HG03175 (cell line): ENCODE measurements around the gene NGEF.

ENCODE experiments used
- ATAC-seq: cut with Tn5 transposase; IDR thresholded peaks from one replicate; pipeline ENCODE4 v1.9.1; 2021; ENCODE audit warnings: mild to moderate bottlenecking, moderate library complexity; ENCODE audit not compliant: unreplicated experiment

NGEF gene

DNA sequence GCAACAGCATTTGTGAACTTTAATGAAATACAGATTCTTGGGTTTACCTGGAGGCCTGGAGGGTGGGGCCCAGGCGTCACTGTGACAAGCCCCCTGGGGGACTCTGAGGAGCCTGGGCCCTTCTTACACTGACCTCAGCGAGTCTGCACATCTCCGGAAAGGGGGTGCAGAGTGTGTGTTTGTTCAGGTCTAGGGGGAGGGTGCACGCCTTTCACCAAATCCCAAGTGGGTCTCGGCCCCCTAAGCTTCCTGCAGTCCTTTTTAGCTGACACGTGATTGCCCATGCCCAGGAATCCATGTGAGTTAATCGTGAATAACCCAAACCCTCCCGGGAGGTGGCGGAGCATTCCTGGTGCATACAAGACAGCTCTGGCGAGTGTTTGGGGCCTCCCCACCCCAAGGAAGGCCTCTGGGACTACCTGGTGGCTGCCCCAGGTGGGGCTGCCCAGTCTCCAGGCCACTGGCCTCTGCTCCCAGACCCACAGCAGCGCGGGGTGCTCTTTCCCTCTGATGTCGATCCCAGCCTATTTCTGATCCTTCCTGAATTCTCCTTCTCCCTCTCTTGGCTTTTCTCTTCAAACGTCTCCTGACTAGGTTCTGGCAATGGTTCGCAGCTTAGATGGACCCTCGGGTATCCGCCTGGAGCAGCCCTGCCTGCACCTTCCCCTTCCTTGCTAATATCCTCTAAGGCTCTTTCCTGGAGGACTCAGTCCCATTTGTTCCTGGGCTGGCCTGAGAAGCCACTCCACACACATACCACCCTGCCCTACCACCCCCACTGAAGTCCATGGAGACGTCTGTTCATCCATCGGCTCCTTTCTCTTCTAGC lies 10.0 kb downstream of the NGEF start:
- no peak for ATAC-seq

DNA sequence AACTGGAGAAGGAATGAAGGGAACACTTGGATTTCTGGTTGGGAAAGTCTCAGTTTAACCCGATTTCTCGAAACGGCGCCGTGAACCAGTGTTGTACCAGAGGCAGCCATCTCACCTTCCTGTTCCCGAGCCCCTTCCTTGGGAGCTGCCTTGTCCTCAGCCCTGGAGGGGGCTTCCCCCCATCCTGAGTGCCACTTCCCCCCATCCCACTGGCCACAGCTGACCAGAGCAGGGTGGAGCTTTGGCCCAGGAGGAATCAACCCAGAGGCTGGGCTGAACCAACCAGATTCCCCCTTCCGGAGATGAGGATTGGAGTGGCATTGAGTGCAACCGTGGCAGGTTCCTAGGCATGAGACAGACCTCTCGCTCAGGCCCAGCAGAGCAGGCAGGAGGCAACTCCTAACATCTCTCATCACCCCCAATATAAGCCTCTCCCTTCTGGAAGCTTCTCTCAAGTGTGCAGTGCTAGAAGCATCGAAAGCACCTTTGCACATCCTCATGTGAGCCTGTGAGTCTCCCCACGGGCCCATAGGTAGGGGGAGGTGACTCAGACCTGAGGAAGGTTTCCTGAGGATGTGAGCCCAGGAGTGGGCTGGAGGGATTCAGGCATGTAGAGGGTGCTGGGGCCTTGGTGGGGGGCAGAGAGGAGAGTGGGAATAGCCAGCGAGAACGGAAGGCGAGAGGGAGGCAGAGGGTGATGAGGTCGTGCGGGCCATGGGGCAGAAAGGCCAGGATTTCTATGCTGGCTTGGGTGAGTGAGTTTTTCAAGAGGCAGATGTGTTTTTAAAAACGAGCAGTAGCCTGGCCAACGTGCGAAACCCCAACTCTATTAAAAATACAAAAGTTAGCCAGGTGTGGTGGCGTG lies 11.9 kb downstream of the NGEF start:
- no peak for ATAC-seq

DNA sequence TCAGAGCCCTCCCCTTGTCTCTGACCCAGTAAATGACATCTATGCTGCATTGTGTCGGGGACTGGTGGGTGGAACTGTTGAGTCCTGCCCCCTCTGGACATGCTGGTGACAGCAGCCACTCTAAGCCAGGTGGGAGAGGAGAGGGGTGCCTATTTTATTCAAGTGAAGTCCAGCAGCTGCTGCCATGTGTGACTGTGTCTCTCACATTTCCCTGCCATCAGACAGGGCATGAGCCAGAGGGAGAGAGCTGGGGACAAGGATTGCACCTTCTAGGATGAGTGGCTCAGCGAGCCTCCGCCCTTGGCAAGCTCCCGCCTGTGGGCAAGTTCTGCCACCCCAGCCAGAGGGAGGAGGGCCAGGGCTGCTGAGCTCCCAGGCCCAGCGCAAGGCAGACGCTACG lies 13.7 kb downstream of the NGEF start:
- ATAC-seq: no peak

DNA sequence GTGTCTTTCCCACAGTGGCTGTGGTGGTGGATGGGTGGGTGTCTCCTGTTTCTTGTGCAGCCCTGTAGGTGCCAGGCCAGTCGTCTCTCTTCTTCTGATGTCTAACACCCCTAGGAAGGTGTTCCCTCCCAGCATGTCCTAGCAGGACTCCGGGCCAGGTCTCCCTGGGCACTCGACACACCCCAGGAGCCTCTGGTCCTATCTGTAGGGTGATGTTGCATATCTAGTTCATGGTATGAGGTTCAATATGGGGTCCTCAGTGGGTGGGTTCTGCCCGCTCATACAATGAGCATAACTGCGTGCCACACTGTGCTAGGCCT lies 14.4 kb downstream of the NGEF start:
- no peak for ATAC-seq

DNA sequence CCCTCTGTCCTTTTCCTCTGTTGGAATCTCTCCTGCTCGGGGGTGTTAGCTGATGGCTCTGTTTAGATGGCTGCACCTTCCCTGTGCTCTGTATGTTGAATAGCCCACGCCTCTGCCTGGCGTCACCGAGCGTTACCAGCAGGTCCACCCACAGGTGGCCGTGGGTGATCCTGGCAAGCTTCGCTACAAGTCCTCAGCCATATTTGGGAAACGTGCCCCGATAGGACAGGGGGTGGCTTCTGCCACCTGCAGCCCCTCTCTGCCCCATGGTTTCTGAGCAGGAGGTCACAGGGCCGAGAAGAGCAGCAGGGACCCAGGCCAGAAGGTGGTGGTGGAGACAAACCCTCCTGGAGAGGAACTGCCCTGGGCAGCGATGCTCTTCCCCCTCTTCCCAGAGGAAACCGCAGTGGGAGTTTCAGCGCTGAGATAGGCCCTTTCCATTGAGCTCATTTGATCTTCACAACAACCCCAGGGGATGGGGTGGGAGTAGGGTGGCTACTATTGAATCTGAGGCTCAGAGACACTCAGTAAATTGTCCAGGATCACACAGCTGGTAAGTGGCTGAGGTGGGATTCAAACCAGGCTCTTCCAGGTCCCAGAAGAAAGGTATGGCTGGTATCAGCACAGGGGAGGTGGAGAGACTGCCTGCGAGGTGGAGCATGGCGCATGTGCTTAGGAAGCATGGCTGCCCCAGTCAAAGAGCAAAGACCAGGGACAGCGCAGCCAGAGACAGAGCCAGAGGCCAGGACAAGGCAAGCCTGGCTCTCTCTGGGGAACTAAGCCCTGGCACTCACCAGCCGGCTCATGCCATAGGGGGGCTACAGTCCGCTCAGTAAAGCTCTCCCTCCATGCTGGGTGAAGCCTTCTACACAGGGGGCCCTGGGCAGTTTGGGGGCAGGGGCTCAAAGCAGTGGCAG lies 15.0 kb downstream of the NGEF start:
- ATAC-seq: no peak

DNA sequence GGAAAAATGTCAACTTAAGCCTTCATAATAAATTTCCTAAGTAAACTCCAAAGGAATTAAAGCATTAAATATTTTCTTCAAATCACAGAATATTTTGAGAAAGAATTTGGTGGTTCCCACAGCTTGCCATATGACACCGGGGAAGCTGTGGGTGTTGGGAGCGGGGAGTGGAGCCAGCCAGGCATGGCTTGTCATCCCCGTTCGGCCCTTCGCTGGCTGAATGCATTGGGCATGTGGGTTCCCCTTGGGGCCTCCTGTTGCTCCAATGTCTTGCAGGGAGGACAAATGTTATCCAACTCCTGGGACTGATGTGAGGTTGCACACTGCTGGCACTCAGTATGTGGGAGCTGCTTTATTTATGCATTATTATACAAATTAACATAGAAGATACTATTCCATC lies 18.6 kb downstream of the NGEF start:
- ATAC-seq: no peak

DNA sequence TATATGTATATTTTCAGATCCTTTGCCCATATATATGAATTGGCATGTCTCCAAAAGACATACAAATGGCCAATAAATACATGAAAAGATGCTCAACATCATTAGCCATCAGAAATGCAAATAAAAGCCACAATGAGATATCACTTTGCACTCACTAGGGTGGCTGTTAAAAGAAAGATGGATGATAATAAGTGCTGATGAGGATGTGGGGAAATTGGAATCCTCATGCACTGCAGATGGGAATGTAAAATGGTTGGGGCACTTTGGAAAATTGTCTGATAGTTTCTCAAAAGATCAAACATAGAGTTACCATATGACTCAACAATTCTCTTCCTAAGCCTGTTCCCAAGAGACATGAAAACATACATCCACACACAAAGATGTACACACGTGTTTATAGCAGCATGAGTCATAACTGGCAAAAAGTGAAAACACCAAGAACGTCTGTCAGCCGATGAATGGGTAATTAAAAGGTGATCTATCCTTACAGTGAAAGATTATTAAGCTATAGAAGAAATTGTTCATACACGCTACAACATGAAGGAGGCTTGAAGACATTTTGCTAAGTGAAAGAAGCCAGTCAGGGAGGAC lies 19.7 kb downstream of the NGEF start:
- ATAC-seq: no peak

DNA sequence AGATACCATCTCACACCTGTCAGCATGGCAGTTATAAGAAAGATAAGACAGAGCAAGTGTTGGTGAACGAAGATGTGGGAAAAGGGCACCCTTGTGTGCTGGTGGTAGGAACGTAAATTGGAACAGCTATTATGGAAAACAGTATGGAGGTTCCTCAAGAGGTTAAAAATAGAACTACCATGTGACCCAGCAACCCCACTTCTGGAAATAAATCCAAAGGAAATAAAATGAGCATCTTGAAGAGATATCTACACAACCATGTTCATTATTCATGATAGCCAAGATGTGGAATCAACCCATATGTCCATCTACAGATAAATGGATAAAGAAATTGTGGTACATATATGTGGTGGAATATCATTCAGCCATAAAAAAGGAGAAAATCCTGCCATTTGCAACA lies 26.9 kb downstream of the NGEF start:
- ATAC-seq: no peak

DNA sequence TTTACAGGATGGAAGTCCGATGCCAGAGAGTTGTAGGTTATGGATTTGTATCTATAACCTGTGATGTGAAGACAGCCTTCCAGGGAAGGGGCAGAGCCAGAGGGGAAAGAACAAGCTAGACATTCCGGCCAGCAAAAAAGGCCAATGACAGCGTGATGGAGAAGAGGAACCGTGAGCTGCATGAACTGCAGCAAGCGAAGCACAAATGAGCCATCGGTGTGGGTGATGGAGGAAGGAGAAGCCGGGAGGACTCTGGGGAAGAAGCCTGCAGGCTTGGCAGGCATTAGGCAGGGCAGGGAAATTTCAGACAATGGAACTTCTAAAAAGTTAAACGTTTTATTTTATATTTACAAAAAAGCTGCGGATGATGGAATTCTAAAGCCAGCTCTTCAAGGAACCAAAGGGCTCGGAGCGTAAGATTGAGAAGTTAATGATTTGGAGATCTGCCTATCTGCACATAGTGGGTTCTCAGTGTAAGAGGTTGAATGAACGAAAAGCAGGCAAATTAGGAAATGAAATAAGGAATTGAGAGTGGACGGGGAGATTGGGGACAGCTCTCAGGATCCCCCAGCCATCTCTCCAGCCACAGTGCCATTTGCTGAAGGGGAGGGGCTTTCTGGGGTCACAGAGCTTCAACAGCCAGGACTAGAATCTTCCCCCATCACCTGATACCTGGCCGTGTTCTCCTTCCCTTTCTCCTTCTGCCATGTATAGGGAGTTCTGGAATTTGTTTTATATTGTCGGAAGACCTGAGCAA lies 28.4 kb downstream of the NGEF start:
- ATAC-seq: no peak

DNA sequence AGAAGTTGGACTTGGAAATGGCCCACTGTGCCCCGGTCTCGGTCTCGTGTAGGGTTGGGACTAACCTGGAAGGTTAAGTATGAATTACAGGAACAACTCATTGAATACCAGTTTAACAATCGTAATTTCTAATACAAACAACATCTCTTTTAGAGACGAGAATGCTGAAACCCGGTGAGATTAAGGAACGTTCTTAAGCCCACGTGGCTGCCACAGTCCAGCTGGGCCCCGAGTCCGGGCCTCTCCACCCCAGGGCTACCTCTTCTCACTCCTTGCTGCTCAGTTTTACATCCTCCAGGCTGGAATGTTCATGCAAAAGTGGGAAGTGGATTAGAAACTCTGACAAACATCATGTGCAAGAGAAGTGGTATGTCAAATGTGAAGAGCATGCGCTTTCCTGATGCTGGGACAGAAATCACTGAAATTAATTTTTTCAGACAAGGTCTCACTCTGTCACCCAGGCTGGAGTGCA lies 29.4 kb downstream of the NGEF start:
- no peak for ATAC-seq

DNA sequence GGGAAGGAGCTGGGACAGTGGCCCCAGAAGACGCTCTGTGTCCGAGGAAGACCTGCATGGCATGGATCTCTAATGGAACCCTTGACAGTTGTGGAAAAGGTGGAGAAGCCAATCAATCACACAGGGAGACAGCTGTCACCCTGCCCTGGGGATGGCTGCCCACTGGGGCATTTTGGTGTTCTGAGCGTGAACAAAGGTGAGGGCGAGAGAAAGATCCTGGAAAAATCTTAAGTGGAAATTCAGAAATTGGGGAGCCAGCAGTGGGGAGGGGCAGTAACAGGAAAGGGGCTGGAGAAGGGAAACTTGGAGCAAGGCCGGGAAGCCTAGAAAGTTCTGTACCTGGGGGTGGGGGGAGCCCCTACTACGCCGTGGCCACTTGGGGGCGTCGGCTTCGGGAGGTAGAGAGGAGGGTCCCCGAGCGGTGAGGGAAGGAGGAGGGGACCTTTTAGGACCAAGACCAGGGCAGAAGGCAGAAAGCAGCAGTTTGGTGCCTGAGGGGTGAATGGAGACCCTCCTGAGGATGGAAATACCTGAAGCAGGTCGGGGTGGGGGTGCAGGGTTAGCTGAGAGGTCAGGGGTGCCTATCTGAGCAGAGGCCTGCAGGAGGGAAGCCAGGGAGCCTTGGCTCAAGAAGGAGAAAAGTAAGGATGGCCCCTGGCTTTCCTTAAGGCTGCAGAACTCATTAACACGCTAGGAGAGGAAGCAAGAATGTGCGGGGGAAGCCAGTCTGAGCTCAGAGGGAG lies 30.0 kb downstream of the NGEF start:
- no peak for ATAC-seq

DNA sequence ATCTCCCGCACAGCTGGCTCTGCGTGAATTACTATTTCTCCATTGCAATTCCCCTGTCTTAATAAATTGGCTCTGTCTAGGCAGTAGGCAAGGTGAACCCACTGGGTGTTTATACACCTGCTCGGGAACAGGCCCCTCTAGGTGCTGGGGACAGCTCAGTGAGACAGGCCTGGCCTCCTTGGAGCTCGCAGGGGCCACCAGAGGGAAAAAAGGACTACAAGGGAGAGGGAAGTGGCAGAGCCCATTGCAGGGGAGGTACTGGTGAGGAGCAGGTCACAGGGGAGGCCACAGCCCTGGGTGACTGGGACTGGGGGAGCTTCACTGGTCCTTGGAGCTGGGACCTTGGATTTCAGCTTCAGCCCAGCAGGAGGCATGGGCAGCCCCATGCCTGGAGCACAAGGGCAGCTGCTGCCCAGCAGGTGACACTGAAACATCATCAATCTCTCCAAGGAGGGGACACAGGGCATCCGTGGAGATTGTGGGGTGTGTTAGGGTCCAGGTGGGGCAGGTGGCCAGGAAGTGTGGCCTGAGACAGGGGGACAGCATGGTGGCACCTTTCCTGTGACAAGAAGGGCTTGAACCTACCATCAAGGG lies 31.2 kb downstream of the NGEF start:
- ATAC-seq: no peak

DNA sequence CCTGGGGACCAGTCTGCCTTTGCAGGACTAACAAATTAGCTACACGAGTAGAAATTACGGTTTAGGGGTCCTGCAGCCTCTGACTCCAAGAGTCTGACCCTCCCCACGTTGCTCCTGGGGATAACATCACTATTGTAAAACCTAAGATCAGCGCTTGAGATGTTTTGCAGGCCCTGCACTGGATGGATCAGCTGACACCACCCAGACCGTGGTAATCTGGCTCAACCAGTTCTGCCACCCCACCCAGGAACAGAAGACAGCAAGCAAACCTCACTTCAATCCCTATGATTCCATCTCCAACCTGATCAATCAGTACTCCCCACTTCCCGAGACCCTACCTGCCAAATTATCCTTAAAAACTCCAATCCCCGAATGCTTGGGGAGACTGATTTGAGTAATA lies 31.7 kb downstream of the NGEF start:
- no peak for ATAC-seq

DNA sequence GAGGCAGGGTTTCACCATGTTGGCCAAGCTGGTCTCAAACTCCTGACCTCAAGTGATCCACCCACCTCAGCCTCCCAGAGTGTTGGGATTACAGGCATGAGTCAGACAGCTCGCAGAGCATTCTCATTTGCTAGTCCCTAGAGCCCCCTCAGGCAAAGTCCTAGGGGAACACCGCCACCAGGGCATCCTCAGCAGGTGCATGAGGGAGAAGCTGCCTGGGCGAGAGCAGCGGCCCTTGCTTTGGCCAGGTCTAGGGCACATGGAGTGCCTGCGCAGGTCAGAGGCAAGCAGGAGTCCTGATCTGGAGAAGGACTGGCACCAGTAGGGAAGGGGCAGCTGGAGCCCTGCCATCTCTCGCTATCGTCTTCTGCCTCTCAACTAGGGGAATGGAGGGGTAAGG lies 32.4 kb downstream of the NGEF start:
- ATAC-seq: no peak

DNA sequence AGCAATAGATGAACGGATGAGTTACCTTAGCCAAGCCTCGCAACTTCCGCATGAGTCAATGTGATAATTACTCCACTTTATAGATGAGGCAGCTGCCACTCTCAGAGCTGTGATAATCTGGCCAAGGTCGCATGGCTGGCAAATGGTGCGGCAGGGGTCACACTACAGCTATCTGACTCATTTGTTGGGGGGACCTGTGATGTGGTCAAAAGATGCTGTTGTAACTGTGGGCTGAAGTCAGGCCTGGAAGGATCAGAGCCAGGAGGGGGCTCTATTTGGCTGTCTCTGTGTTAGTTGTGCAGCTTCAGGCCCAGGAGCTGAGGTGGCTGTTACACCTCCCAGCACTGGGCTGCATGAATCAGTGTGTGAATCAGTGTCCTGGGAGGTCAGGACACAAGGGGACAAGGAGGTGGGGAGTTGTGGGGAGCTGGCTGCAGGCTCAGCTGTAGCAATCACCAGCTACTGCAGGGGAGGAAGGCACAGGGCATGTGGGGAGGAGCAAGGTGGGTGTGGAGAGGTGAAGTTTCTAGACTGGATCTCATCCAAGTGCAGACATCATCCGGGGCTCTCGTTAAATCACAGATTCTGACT lies 33.1 kb downstream of the NGEF start:
- ATAC-seq: no peak

DNA sequence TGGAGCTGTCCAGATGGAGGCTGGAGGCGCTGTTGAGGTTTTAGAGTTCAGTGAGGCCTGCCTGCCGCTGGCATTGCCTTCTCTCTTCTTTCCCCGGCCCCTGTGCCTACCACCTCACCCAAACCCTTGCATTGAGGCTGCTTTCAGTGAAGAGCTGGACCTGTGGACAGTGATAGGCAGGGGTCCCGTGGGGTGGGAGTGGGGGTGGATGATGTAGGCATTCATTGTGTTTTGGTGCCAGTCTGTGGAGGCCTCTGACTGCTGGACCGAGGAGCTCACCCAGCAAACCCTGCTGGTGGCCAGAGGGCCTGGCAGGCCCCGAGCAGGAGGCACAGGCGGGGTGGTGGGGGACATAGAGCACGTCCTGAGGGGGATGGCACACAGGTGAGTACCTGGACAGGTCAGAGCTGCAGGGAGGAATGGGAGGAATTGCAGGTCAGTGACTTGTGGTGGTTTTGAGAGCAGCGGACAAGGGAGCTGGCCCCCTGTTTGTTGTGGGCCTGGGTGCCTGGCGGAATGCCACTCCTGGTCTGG lies 35.6 kb downstream of the NGEF start:
- no peak for ATAC-seq

DNA sequence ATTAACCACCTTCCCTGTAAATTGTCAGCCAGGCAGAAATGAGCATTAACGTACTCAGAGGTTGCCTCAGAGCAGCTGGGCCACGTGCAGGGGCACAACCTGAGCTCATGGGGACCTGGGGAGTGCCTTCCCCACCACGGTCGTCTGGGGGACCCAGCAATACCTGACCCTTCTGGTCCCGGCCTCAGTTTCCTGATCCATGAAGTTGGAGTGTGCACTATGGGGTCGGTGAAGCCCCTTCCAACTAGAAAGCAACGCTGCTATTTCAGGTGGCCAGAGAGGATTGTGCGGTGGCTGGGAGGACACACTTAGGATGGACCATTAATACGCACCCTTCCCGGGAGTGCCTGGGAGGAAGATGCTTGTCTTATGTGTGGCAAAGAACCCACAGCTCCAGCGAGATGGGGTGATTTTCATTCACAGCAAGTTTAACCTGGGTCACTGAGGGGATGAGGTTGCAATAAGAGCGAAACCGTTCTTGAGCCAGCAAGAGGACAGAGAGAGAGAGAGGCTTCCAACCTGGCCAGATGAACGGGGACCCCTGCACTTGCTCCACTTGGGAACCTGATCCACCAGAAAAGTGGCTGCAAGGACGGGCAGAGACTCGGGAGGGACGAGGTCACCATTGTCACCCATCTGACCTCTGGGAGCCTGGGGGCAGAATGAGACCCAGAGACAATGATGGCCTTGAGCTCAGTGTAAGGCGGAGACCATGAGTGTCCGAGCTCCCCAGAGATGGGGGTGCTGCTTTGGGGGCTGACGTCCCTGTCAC lies 36.2 kb downstream of the NGEF start:
- ATAC-seq: no peak

DNA sequence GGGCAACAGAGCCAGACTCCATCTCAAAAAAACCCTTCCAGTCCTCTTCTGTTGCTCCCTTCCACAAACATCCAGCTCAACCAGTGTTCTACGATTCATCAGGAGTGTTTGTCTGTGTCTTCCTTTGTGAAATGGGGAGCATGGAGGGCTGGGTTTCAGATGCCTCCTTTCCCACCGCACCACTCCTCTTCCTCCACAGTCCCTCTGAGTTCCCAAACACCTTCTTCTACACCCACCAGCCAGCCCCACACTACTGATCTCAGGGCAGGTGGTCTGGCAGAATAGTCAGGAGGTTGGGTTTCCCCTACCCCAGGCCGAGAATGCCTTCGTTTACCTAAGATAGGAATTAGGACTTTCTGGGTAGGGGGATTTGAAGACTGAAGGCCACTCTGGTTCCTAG lies 36.9 kb downstream of the NGEF start:
- ATAC-seq: no peak
